HG03378 (cell line): Measurements from ENCODE around the gene RALGPS1.

ENCODE experiments used
- ATAC-seq: cut with Tn5 transposase; IDR thresholded peaks from one replicate; pipeline ENCODE4 v1.9.1; 2021; ENCODE audit warnings: mild to moderate bottlenecking, moderate library complexity; ENCODE audit not compliant: unreplicated experiment

Gene RALGPS1

GRCh38 chr9:127214421-127215267 is 300.1 kb downstream of the RALGPS1 start:
- no peak for ATAC-seq

- ATAC-seq: no peak
Observed at GRCh38 chr9:127215268-127216209, 301.0 kb downstream of the RALGPS1 start.

GRCh38 chr9:127216210-127216887 is 301.8 kb downstream of the RALGPS1 start:
- no peak for ATAC-seq

- no peak for ATAC-seq
Observed at GRCh38 chr9:127216888-127217217, 302.3 kb downstream of the RALGPS1 start.

GRCh38 chr9:127218818-127219217 is 304.2 kb downstream of the RALGPS1 start:
- no peak for ATAC-seq

GRCh38 chr9:127219520-127219919 is 304.9 kb downstream of the RALGPS1 start:
- ATAC-seq: no peak

GRCh38 chr9:127221695-127222094 is 307.1 kb downstream of the RALGPS1 start:
- no peak for ATAC-seq

GRCh38 chr9:127222388-127223095 is 308.0 kb downstream of the RALGPS1 start:
- ATAC-seq: no peak

- no peak for ATAC-seq
Observed at GRCh38 chr9:127223266-127223665, 308.7 kb downstream of the RALGPS1 start.

- no peak for ATAC-seq
Observed at GRCh38 chr9:127223810-127224177, 309.2 kb downstream of the RALGPS1 start.

GRCh38 chr9:127224178-127224882 is 309.7 kb downstream of the RALGPS1 start:
- no peak for ATAC-seq

- ATAC-seq: no peak
Observed at GRCh38 chr9:127224883-127225739, 310.5 kb downstream of the RALGPS1 start.

GRCh38 chr9:127225801-127226625 is 311.4 kb downstream of the RALGPS1 start:
- no peak for ATAC-seq

- ATAC-seq: no peak
Observed at GRCh38 chr9:127229691-127230417, 315.3 kb downstream of the RALGPS1 start.

- no peak for ATAC-seq
Observed at GRCh38 chr9:127231666-127232065, 317.1 kb downstream of the RALGPS1 start.

GRCh38 chr9:127232833-127233549 is 318.4 kb downstream of the RALGPS1 start:
- no peak for ATAC-seq

- ATAC-seq: no peak
Observed at GRCh38 chr9:127233550-127233949, 319.0 kb downstream of the RALGPS1 start.
